ENCODE measurements around the gene RMDN3. TPM values are rescaled to one million over a fixed set of nuclear protein-coding genes. Genes with fewer than 3 reads are reported as not detected.

Gene RMDN3
- total RNA-seq, 2 donors from 2014 or later: 18.4 to 30.9 TPM

- ATAC-seq (replicated peaks): no peak
- no peak overlapping the region for H3K4me3 Mint-ChIP-seq
- peak overlapping the region; percentile 48 for H3K27ac Mint-ChIP-seq
- H3K36me3 Mint-ChIP-seq (ENCODE audit: low read depth): peaks cover 85% of the 10 kb centered on the region
- H3K27me3 Mint-ChIP-seq: no peaks in the 10 kb centered on the region
- peaks cover 23% of the 10 kb centered on the region for H3K4me1 Mint-ChIP-seq
- H3K9me3 Mint-ChIP-seq: no peaks in the 10 kb centered on the region
Observed at GRCh38 chr15:40747685-40748631, 7.1 kb downstream of the RMDN3 start.

- Mint-ChIP-seq H3K9me3 (no peaks in the 10 kb centered on the region), H3K36me3 (ENCODE audit: low read depth) (peaks cover 85% of the 10 kb centered on the region), H3K4me3 (no peak overlapping the region), H3K27me3 (no peaks in the 10 kb centered on the region), H3K4me1 (peaks cover 20% of the 10 kb centered on the region), H3K27ac (peak overlapping the region; percentile 48)
- no peak for ATAC-seq (replicated peaks)
Observed at GRCh38 chr15:40746916-40747418, 8.1 kb downstream of the RMDN3 start.

GRCh38 chr15:40744815-40745152 lies 10.3 kb downstream of the RMDN3 start:
- Mint-ChIP-seq H3K4me3 (peak overlapping the region; percentile 71), H3K4me1 (peaks cover 20% of the 10 kb centered on the region), H3K27me3 (no peaks in the 10 kb centered on the region), H3K27ac (peak overlapping the region; percentile 62), H3K9me3 (no peaks in the 10 kb centered on the region), H3K36me3 (ENCODE audit: low read depth) (peaks cover 83% of the 10 kb centered on the region)
- no peak for ATAC-seq (replicated peaks)

- Mint-ChIP-seq H3K27me3 (no peaks in the 10 kb centered on the region), H3K9me3 (no peaks in the 10 kb centered on the region), H3K27ac (peak overlapping the region; percentile 89), H3K4me1 (peaks cover 20% of the 10 kb centered on the region), H3K36me3 (ENCODE audit: low read depth) (peaks cover 84% of the 10 kb centered on the region), H3K4me3 (peak overlapping the region; percentile 71)
- peak; percentile 98 for ATAC-seq (replicated peaks)
Observed at GRCh38 chr15:40743921-40744814, 10.9 kb downstream of the RMDN3 start.

- Mint-ChIP-seq H3K27ac (peak overlapping the region; percentile 89), H3K4me3 (peak overlapping the region; percentile 71), H3K36me3 (ENCODE audit: low read depth) (peaks cover 90% of the 10 kb centered on the region), H3K27me3 (no peaks in the 10 kb centered on the region), H3K4me1 (peaks cover 20% of the 10 kb centered on the region), H3K9me3 (no peaks in the 10 kb centered on the region)
- peak; percentile 43 for ATAC-seq (replicated peaks)
Observed at GRCh38 chr15:40743485-40743901, 11.6 kb downstream of the RMDN3 start.

GRCh38 chr15:40739854-40740253 lies 15.2 kb downstream of the RMDN3 start:
- H3K9me3 Mint-ChIP-seq: no peaks in the 10 kb centered on the region
- H3K27me3 Mint-ChIP-seq: no peaks in the 10 kb centered on the region
- H3K27ac Mint-ChIP-seq: no peak overlapping the region
- no peak overlapping the region for H3K4me3 Mint-ChIP-seq
- ATAC-seq (replicated peaks): no peak
- peaks cover 93% of the 10 kb centered on the region for H3K36me3 Mint-ChIP-seq (ENCODE audit: low read depth)
- peaks cover 15% of the 10 kb centered on the region for H3K4me1 Mint-ChIP-seq

- no peaks in the 10 kb centered on the region for H3K27me3 Mint-ChIP-seq
Observed at GRCh38 chr15:40739047-40739446, 16.0 kb downstream of the RMDN3 start.

GRCh38 chr15:40737048-40737447 lies 18.0 kb downstream of the RMDN3 start:
- Mint-ChIP-seq H3K36me3 (ENCODE audit: low read depth) (peaks cover 94% of the 10 kb centered on the region), H3K27ac (no peak overlapping the region), H3K9me3 (no peaks in the 10 kb centered on the region), H3K4me1 (no peaks in the 10 kb centered on the region), H3K27me3 (no peaks in the 10 kb centered on the region), H3K4me3 (no peak overlapping the region)
- no peak for ATAC-seq (replicated peaks)

More at GRCh38 chr15:40739047-40739446, 16.0 kb downstream of the RMDN3 start:
- Mint-ChIP-seq H3K9me3 (no peaks in the 10 kb centered on the region), H3K27ac (no peak overlapping the region), H3K36me3 (ENCODE audit: low read depth) (peaks cover 94% of the 10 kb centered on the region), H3K4me3 (no peak overlapping the region), H3K4me1 (peaks cover 11% of the 10 kb centered on the region)
- ATAC-seq (replicated peaks): no peak

- Mint-ChIP-seq H3K4me3 (no peak overlapping the region), H3K27me3 (no peaks in the 10 kb centered on the region), H3K36me3 (ENCODE audit: low read depth) (peaks cover 94% of the 10 kb centered on the region), H3K4me1 (no peaks in the 10 kb centered on the region), H3K27ac (no peak overlapping the region), H3K9me3 (no peaks in the 10 kb centered on the region)
- no peak for ATAC-seq (replicated peaks)
Observed at GRCh38 chr15:40736575-40736974, 18.5 kb downstream of the RMDN3 start.

- H3K27ac Mint-ChIP-seq: no peak overlapping the region
- peaks cover 81% of the 10 kb centered on the region for H3K36me3 Mint-ChIP-seq (ENCODE audit: low read depth)
- no peaks in the 10 kb centered on the region for H3K9me3 Mint-ChIP-seq
- no peaks in the 10 kb centered on the region for H3K4me1 Mint-ChIP-seq
- no peaks in the 10 kb centered on the region for H3K27me3 Mint-ChIP-seq
- ATAC-seq (replicated peaks): no peak
- no peak overlapping the region for H3K4me3 Mint-ChIP-seq
Observed at GRCh38 chr15:40731034-40731433, 24.0 kb downstream of the RMDN3 start.

- Mint-ChIP-seq H3K36me3 (ENCODE audit: low read depth) (peaks cover 65% of the 10 kb centered on the region), H3K27ac (no peak overlapping the region), H3K4me3 (no peak overlapping the region), H3K9me3 (no peaks in the 10 kb centered on the region), H3K4me1 (peaks cover 7% of the 10 kb centered on the region), H3K27me3 (no peaks in the 10 kb centered on the region)
- no peak for ATAC-seq (replicated peaks)
Observed at GRCh38 chr15:40723919-40724318, 31.1 kb downstream of the RMDN3 start.

GRCh38 chr15:40722934-40723333 lies 32.1 kb downstream of the RMDN3 start:
- no peaks in the 10 kb centered on the region for H3K9me3 Mint-ChIP-seq
- peaks cover 7% of the 10 kb centered on the region for H3K4me1 Mint-ChIP-seq
- ATAC-seq (replicated peaks): peak; percentile 83
- H3K27me3 Mint-ChIP-seq: no peaks in the 10 kb centered on the region
- H3K36me3 Mint-ChIP-seq (ENCODE audit: low read depth): peaks cover 68% of the 10 kb centered on the region
- no peak overlapping the region for H3K4me3 Mint-ChIP-seq
- peak overlapping the region; percentile 78 for H3K27ac Mint-ChIP-seq

GRCh38 chr15:40722354-40722753 lies 32.7 kb downstream of the RMDN3 start:
- Mint-ChIP-seq H3K27ac (peak overlapping the region; percentile 78), H3K4me1 (peaks cover 7% of the 10 kb centered on the region), H3K27me3 (no peaks in the 10 kb centered on the region), H3K9me3 (no peaks in the 10 kb centered on the region), H3K36me3 (ENCODE audit: low read depth) (peaks cover 69% of the 10 kb centered on the region), H3K4me3 (peak overlapping the region; percentile 19)
- peak; percentile 87 for ATAC-seq (replicated peaks)

GRCh38 chr15:40721701-40722100 lies 33.4 kb downstream of the RMDN3 start:
- Mint-ChIP-seq H3K27ac (peak overlapping the region; percentile 78), H3K27me3 (no peaks in the 10 kb centered on the region), H3K4me3 (peak overlapping the region; percentile 19), H3K36me3 (ENCODE audit: low read depth) (peaks cover 69% of the 10 kb centered on the region), H3K4me1 (peaks cover 7% of the 10 kb centered on the region), H3K9me3 (no peaks in the 10 kb centered on the region)
- ATAC-seq (replicated peaks): no peak
